SU-DHL-6 (cell line): ENCODE results near the gene HSD17B4.

Experiments
- H2AFZ ChIP-seq: fragments of 200-600 bp; sonication (generic); 2 replicates; pipeline ENCODE4 v1.6.1; 2014; ENCODE audit warnings: low read depth, mild to moderate bottlenecking, moderate library complexity, mixed read lengths, antibody characterized with exemption, low read length; ENCODE audit not compliant: severe bottlenecking
- H3F3A ChIP-seq: fragments of 200-600 bp; shearing (Covaris generic); 2 replicates; pipeline ENCODE4 v1.6.0; 2016; ENCODE audit warnings: antibody characterized with exemption, mild to moderate bottlenecking; ENCODE audit not compliant: insufficient read depth
- H3K27ac ChIP-seq: fragments of 200-600 bp; sonication (generic); 2 replicates; pipeline ENCODE4 v1.5.1; 2016; ENCODE audit warnings: low read depth, mild to moderate bottlenecking, low read length, moderate library complexity, mixed read lengths
- H3K27me3 ChIP-seq: fragments of 200-600 bp; sonication (generic), shearing (Covaris generic); 2 replicates; pipeline ENCODE4 v1.6.0; 2014; ENCODE audit warnings: mild to moderate bottlenecking, low read length
- H3K36me3 ChIP-seq: fragments of 200-600 bp; sonication (generic); 2 replicates; pipeline ENCODE4 v1.6.1; 2014; ENCODE audit warnings: mild to moderate bottlenecking, low read length, mixed read lengths
- H3K4me2 ChIP-seq: fragments of 300-600, 200-600 bp; shearing (Covaris generic), sonication (generic); 2 replicates; pipeline ENCODE4 v1.6.0; 2014; ENCODE audit warnings: low read length, low read depth, mild to moderate bottlenecking; ENCODE audit not compliant: poor library complexity, severe bottlenecking
- H3K4me3 ChIP-seq: fragments of 200-600 bp; sonication (generic); 2 replicates; pipeline ENCODE4 v1.5.1; 2014; ENCODE audit warnings: antibody characterized with exemption, low read length, mild to moderate bottlenecking, mixed read lengths; ENCODE audit not compliant: insufficient read depth, poor library complexity, severe bottlenecking
- H3K79me2 ChIP-seq: fragments of 200-600 bp; sonication (generic); 2 replicates; pipeline ENCODE4 v1.6.1; 2014; ENCODE audit warnings: mild to moderate bottlenecking, low read length, moderate library complexity; ENCODE audit not compliant: insufficient read depth
- H3K9ac ChIP-seq: fragments of 200-600 bp; sonication (generic); 2 replicates; pipeline ENCODE4 v1.7.0; 2014; ENCODE audit warnings: mild to moderate bottlenecking, low read length
- H3K9me2 ChIP-seq: fragments of 200-600 bp; sonication (generic); replicated peaks from 2 replicates; pipeline ENCODE4 v1.6.1; 2014; ENCODE audit warnings: low read length; ENCODE audit not compliant: insufficient read depth
- H3K9me3 ChIP-seq: fragments of 200-600 bp; sonication (generic); 2 replicates; pipeline ENCODE4 v1.6.1; 2014; ENCODE audit warnings: low read length, mixed read lengths; ENCODE audit not compliant: insufficient read depth
- H4K20me1 ChIP-seq: fragments of 200-600 bp; sonication (generic); 2 replicates; pipeline ENCODE4 v1.6.1; 2014; ENCODE audit warnings: low read depth, mild to moderate bottlenecking, antibody characterized with exemption, low read length, moderate library complexity, mixed read lengths
- EZH2phosphoT487 ChIP-seq: fragments of 200-600 bp; sonication (generic), shearing (Covaris generic); conservative IDR thresholded peaks from 2 replicates; pipeline ENCODE4 v1.6.1; 2018; ENCODE audit warnings: mild to moderate bottlenecking, antibody characterized with exemption, low read length, moderate library complexity, mixed read lengths
- TF ChIP-seq, protein P1 (sequence below): fragments of 200-600 bp; sonication (generic); IDR thresholded peaks from one replicate; pipeline ENCODE4 v1.5.1; 2017; ENCODE audit warnings: antibody characterized with exemption, mild to moderate bottlenecking, low read length, moderate library complexity; ENCODE audit not compliant: insufficient read depth, poor library complexity, severe bottlenecking

The HSD17B4 gene, protein sequence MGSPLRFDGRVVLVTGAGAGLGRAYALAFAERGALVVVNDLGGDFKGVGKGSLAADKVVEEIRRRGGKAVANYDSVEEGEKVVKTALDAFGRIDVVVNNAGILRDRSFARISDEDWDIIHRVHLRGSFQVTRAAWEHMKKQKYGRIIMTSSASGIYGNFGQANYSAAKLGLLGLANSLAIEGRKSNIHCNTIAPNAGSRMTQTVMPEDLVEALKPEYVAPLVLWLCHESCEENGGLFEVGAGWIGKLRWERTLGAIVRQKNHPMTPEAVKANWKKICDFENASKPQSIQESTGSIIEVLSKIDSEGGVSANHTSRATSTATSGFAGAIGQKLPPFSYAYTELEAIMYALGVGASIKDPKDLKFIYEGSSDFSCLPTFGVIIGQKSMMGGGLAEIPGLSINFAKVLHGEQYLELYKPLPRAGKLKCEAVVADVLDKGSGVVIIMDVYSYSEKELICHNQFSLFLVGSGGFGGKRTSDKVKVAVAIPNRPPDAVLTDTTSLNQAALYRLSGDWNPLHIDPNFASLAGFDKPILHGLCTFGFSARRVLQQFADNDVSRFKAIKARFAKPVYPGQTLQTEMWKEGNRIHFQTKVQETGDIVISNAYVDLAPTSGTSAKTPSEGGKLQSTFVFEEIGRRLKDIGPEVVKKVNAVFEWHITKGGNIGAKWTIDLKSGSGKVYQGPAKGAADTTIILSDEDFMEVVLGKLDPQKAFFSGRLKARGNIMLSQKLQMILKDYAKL

DNA sequence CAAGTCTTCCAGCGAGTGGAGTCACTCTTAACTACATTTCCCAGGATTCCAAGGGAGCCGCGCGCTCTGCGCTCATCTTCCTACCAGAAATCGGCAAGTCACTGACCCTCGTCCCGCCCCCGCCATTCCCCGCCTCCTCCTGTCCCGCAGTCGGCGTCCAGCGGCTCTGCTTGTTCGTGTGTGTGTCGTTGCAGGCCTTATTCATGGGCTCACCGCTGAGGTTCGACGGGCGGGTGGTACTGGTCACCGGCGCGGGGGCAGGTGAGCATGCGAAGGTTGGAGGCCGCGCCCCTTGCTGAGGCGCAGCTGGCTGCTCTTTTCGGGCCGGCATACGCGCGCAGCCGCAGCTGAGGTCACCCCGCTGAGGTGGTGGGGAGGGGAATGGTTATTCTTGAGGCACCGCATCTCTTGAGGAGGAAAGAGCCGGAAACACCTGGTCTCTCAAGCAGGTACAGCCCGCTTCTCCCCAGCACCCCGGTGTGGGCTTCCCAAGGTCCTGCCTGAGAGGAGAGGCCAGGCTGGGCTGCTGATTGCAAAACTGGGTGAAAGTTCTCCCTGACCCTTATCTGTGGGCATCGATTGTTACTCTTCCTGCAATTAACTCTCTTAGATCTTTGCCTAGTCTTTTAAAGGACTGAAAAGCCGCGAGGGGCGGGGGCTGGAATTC is at the start of gene HSD17B4:
HSD17B4 (plus strand) TSS at position 125 of the 667 bp plus-strand sequence; CDS start at position 204, 79 bp downstream.
- H3K36me3 ChIP-seq, result no peaks in the 10 kb centered on the region; the same call in 1 of the 2 replicates
- no peaks in the 10 kb centered on the region for H3K27me3 ChIP-seq
- peak within 1 kb of the TSS; percentile 47; the same call in 1 of the 2 replicates for H3K27ac ChIP-seq
- H3K9ac ChIP-seq, result peak within 1 kb of the TSS; percentile 61
- H3K9me3 ChIP-seq, result 0 out of 2 replicates have a peak, but pooled peaks cover 3% of the 10 kb centered on the region
- H4K20me1 ChIP-seq, result no peaks in the 10 kb centered on the region
- H2AFZ ChIP-seq, result peak within 1 kb of the TSS; percentile 84
- H3K4me2 ChIP-seq, result peak within 1 kb of the TSS; percentile 84
- no peaks in the 10 kb centered on the region for H3K9me2 ChIP-seq
- no peaks in the 10 kb centered on the region for H3F3A ChIP-seq
- H3K79me2 ChIP-seq, result peaks cover 16% of the 10 kb centered on the region; the same call in 1 of the 2 replicates
- TF ChIP-seq EZH2phosphoT487, result no peak
- TF ChIP-seq, protein P1, sequence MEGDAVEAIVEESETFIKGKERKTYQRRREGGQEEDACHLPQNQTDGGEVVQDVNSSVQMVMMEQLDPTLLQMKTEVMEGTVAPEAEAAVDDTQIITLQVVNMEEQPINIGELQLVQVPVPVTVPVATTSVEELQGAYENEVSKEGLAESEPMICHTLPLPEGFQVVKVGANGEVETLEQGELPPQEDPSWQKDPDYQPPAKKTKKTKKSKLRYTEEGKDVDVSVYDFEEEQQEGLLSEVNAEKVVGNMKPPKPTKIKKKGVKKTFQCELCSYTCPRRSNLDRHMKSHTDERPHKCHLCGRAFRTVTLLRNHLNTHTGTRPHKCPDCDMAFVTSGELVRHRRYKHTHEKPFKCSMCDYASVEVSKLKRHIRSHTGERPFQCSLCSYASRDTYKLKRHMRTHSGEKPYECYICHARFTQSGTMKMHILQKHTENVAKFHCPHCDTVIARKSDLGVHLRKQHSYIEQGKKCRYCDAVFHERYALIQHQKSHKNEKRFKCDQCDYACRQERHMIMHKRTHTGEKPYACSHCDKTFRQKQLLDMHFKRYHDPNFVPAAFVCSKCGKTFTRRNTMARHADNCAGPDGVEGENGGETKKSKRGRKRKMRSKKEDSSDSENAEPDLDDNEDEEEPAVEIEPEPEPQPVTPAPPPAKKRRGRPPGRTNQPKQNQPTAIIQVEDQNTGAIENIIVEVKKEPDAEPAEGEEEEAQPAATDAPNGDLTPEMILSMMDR, result no peak
- peak within 1 kb of the TSS; percentile 69 for H3K4me3 ChIP-seq

DNA sequence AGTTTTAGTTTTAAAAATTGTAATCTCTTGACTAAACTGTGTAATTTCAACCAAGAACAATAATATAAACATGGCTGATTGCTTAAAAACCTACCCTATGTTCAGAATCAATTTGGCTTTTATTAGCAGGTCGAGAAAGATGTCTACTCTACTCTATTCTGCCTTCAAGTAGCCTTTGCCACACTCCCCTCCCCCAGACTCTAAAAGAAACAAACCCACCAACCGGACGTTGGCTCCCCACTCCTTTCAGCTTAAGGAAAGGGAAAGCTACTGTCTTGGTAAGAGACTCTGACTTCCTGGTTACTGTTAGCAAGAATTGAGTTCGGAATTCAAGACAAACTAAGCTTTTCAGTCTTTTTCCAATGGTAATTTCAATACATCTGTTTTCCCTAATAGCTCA is 49.7 kb upstream of the HSD17B4 start:
- no peaks in the 10 kb centered on the region for H3K36me3 ChIP-seq
- no peaks in the 10 kb centered on the region for H3K79me2 ChIP-seq
- no peak overlapping the region for H3K4me2 ChIP-seq
- H3K9me3 ChIP-seq, result no peaks in the 10 kb centered on the region
- H3K27me3 ChIP-seq, result no peaks in the 10 kb centered on the region
- no peak overlapping the region for H3K4me3 ChIP-seq
- no peak overlapping the region for H2AFZ ChIP-seq
- no peaks in the 10 kb centered on the region for H4K20me1 ChIP-seq
- no peak overlapping the region for H3K27ac ChIP-seq
- no peak for TF ChIP-seq EZH2phosphoT487
- TF ChIP-seq, protein P1, result no peak
- H3K9me2 ChIP-seq, result no peaks in the 10 kb centered on the region
- no peak overlapping the region for H3K9ac ChIP-seq
- H3F3A ChIP-seq, result peaks cover 20% of the 10 kb centered on the region

DNA sequence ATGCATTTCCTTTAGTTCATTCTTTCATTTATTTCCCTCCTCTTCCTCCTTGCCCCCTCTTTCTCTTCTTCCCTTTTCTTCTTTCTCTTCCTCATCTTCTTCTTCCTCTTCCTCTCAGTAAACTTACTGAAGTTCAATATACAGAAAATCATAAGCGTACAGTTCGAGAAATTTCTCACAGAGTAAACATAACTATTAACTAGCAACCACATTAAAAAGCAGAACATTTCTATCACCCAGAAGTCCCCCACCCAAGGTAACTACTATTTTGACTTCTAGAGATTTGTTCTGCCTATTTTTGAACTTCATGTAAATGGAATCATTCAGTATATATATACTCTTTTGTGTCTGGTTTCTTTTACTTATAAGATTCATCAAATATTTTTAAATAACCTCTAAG is 48.3 kb upstream of the HSD17B4 start:
- Histone ChIP-seq H3K27ac (no peak overlapping the region), H3K9me2 (no peaks in the 10 kb centered on the region), H3K4me3 (no peak overlapping the region), H4K20me1 (no peaks in the 10 kb centered on the region), H3F3A (peaks cover 10% of the 10 kb centered on the region), H3K27me3 (no peaks in the 10 kb centered on the region), H3K9me3 (no peaks in the 10 kb centered on the region), H3K79me2 (no peaks in the 10 kb centered on the region), H3K36me3 (no peaks in the 10 kb centered on the region), H3K4me2 (no peak overlapping the region), H3K9ac (no peak overlapping the region), H2AFZ (no peak overlapping the region)
- no peak for TF ChIP-seq EZH2phosphoT487
- TF ChIP-seq, protein P1, result no peak
